Ishikawa (cell line): ENCODE measurements around the gene FAM135A.

Experiments
- CEBPB ChIP-seq: IDR thresholded peaks from 2 replicates; pipeline ENCODE4 v1.6.1; 2012
- CREB1 ChIP-seq: IDR thresholded peaks from 2 replicates; pipeline ENCODE4 v1.6.1; 2012; ENCODE audit warnings: low read depth
- EGR1 ChIP-seq: IDR thresholded peaks from 2 replicates; pipeline ENCODE4 v1.6.1; 2012
- EP300 ChIP-seq: IDR thresholded peaks from 2 replicates; pipeline ENCODE4 v1.6.1; 2012; ENCODE audit warnings: borderline replicate concordance
- NFIC ChIP-seq: IDR thresholded peaks from 2 replicates; pipeline ENCODE4 v1.6.1; 2012
- RAD21 ChIP-seq: IDR thresholded peaks from 2 replicates; pipeline ENCODE4 v1.6.1; 2012; ENCODE audit warnings: low read depth
- TAF1 ChIP-seq: IDR thresholded peaks from 2 replicates; pipeline ENCODE4 v1.6.1; 2012; ENCODE audit warnings: low read depth, mild to moderate bottlenecking
- TF ChIP-seq, protein P1 (sequence below): IDR thresholded peaks from 2 replicates; pipeline ENCODE4 v1.6.1; 2012; ENCODE audit warnings: low read depth, mild to moderate bottlenecking
- TF ChIP-seq, protein P2 (sequence below): IDR thresholded peaks from 2 replicates; pipeline ENCODE4 v1.6.1; 2012

DNA sequence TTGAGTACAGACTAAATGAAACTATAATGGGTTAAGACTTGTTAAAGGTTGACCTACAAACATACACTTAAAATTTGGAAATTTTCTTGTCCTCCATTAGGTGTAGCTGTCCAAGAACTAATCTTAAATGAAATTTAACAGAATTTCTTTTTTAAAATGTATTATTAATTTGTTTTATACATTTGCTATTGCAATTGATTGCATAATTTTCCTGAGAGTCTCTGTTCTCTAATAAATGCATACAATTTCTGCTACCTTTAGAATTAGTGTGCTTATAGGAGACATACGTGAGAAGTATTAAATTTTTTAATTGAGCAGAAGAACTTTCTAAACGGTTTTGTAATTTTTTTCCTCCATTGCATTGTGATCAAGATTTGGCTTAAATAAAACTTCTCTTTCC lies 1.5 kb downstream of the FAM135A start:
- no peak for TF ChIP-seq EP300
- TF ChIP-seq, protein P1, sequence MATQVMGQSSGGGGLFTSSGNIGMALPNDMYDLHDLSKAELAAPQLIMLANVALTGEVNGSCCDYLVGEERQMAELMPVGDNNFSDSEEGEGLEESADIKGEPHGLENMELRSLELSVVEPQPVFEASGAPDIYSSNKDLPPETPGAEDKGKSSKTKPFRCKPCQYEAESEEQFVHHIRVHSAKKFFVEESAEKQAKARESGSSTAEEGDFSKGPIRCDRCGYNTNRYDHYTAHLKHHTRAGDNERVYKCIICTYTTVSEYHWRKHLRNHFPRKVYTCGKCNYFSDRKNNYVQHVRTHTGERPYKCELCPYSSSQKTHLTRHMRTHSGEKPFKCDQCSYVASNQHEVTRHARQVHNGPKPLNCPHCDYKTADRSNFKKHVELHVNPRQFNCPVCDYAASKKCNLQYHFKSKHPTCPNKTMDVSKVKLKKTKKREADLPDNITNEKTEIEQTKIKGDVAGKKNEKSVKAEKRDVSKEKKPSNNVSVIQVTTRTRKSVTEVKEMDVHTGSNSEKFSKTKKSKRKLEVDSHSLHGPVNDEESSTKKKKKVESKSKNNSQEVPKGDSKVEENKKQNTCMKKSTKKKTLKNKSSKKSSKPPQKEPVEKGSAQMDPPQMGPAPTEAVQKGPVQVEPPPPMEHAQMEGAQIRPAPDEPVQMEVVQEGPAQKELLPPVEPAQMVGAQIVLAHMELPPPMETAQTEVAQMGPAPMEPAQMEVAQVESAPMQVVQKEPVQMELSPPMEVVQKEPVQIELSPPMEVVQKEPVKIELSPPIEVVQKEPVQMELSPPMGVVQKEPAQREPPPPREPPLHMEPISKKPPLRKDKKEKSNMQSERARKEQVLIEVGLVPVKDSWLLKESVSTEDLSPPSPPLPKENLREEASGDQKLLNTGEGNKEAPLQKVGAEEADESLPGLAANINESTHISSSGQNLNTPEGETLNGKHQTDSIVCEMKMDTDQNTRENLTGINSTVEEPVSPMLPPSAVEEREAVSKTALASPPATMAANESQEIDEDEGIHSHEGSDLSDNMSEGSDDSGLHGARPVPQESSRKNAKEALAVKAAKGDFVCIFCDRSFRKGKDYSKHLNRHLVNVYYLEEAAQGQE = no peak
- TF ChIP-seq TAF1 = no peak
- no peak for TF ChIP-seq EGR1
- TF ChIP-seq CREB1 = no peak
- TF ChIP-seq RAD21 = no peak
- TF ChIP-seq CEBPB = no peak
- TF ChIP-seq, protein P2, sequence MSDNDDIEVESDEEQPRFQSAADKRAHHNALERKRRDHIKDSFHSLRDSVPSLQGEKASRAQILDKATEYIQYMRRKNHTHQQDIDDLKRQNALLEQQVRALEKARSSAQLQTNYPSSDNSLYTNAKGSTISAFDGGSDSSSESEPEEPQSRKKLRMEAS = no peak
- no peak for TF ChIP-seq NFIC
